GM18507 (cell line): ENCODE data around the gene MAPK8IP3.
"Not testable (repeated sequence)": the region's sequence is repeated elsewhere in the genome, so short reads cannot be mapped to it uniquely, and the experiment has no call there.

Experiments
- DNase-seq: peaks from one replicate; pipeline ENCODE4 v3.0.0; 2011; ENCODE audit warnings: low read depth; ENCODE audit not compliant: insufficient read length; ENCODE audit errors: extremely low spot score
- FAIRE-seq: peaks from 2 replicates; lab custom pipeline; 2011; peaks lifted over from hg19 to GRCh38; lab: Jason Lieb, UNC

Gene MAPK8IP3

DNA sequence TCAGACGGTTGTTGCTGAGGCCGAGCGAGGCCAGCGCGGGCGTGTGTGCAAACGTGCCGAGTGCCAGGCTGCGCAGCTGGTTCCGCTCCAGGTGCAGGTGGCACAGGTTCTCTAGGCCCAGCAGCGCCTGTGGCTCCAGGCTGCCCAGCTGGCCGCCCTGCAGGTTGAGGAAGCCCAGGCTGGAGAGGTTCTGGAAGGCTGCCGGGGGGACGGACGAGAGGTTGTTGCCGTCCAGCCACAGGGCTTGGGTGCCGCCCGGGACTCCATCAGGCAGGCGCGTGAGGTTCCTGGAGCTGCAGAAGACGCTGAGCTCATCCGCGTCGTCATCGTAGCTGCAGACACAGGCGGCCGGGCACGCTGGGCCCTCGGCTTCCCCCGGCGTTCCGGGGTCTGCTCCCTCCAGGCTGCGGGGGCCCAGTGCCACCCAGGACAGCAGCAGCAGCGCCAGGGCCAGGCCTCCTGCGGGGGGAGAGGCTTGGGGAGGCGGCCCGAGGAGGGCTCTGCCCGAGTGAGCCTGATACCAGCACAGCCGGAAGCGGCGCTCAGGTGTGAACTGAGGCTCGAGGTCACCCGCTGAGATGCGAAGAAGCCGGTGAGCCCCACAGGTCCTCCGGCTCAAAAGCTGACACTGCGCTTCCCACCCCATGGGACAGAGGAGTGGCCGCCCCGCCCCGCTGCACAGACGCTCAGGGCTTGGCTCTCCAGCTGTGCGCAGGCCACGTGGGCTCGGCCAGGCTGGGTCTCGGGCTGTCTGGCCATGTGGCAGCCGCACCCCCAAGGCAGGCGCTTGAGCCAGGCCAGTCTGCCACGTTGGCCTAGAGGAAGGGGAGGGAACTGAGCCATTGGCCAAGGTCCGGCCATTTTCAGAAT lies 86.2 kb downstream of the MAPK8IP3 start:
- DNase-seq (no peak), FAIRE-seq (no peak)

DNA sequence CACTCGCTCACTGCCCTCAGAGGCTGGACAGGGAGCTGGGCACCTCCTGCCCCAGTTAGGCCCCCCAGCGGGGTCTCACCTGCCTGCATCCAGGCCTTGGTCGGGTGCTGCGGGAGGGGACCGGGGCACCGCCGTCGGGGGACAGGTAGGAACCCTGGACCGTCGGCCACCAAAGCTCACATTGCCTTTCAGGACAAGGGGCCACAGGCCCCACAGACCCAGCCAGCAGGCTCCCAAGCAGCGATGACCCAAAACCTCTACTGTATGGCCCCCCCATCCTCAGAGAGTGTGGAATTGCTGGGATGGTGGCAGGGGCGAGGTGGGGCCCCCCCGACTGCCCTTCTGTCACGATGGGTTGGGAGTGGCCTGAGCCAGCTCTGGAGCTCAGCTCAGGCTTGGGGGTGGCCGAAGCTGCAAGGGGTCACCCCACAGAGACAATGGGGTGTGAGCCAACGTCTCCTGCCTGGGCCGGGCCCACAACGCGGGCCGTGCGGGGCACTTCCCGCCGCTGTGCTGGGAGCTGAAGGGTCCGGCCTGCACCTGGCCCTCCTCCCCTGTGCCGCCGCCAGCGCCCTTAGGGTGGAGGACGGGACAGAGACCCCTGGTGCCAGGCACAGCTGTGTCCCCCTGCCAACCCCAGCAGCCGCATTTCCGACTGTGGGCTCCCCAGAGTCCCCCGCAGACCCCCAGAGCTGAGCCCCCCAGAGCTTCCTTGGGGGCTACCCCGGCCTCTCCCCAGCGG lies 87.0 kb downstream of the MAPK8IP3 start:
- DNase-seq (no peak), FAIRE-seq (no peak)

DNA sequence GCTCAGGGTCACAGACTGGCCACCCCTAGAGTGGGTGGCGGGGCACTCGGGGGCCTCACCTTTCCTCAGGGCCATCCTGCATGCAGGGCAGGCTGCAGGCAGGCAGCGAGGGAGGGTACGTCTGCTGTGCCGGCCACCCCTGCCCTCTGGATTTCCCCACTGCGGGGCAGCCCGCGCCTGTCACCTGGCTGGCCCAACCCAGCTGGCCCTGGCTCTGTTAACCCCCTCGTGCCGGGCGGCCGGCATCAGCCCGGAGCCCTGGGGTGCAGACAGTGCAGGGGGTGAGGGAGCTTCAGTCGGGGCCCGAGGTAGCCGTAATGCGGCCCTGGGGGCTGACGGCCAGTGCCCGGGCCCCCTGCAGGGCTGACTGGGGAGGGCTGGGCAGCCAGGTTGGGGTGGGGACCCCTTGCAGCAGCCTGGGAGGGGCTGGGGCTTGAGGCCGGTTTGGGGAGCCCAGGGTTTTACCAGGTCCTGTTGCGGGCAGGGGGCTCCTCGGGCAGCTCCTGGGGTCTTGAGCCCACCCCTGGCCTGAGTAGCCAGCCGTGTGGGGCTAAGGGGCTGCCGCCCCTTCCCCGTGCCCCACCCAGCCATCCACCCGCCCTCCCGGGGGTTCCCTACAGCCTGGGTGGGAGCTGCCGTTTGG lies 87.7 kb downstream of the MAPK8IP3 start, which contains the start of gene IGFALS:
Gene IGFALS, minus strand, starts transcription at position 128 of the 643 bp plus-strand sequence. Its CDS starts 53 bp downstream, at position 75.
- DNase-seq (no peak), FAIRE-seq (no peak)

DNA sequence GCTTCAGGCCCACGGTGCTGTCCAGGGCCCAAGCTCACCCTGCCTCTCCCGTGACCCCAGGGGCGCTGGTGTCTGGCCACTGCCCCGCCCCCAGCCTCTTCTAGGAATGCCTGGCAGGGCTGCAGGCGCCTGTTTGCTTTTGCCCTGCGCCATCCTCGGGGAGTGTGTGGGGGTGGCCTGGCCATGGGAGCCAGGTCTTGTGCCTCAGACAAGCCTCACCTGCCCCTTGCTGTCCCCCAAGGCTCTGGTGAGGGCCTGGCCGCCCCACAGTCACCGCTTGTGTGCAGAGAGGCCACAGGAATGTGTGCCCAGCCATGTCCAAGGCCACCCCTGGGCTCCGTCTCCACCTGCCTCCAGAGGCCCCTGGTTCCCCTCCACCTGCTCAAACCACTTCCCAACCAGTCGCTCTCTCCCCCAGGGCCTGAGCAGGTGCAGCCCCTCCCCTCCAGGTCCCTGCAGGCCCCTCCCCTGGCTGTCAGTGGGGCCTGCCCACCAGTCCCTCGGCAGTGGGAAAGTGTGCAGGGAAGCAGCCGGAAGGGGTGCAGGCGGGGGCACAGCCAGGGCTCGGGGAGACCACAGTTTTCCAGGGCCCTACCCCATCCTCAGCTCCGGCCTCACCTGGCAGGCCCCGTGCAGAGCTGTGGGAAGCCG lies 88.4 kb downstream of the MAPK8IP3 start:
- no peak for FAIRE-seq

DNA sequence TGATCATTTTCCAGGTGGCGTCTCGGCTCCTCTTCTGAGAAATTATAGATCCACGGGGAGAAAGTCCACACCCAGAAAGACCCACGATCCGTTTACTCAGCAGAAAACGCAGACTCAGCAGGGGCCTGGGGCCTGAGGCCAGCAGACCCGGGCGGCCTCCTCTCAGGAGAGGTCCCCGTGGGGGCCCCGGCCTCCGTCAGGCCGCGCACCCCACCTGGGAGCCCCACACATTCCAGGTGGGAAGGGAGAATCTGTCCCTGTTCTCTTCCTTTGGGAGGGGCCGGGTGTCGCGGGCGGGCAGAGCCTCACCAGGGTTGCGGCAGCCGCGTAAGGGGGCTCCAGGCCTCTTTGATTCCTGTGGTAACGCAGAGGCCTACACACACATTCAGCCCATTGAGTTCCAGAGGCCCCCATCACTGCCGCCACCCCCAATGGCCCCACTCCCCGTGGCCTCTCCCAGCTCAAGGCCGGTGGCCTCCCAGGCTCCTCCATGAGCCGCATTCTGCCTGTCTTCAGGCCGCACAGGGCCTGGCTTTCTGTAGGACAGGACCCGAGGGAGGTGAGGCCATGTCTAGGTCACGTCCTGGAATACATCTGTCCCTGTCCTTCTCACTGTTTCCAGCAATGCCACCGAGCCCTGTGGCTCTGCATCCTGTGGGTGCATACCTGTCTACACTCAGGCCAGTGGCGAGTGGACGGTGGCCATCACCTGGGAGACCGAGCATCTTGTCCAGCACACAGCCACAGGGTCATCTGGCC lies 89.1 kb downstream of the MAPK8IP3 start:
- DNase-seq, result no peak
- no peak for FAIRE-seq

More for the DNA sequence above, 88.4 kb downstream of the MAPK8IP3 start:
- no peak for DNase-seq

DNA sequence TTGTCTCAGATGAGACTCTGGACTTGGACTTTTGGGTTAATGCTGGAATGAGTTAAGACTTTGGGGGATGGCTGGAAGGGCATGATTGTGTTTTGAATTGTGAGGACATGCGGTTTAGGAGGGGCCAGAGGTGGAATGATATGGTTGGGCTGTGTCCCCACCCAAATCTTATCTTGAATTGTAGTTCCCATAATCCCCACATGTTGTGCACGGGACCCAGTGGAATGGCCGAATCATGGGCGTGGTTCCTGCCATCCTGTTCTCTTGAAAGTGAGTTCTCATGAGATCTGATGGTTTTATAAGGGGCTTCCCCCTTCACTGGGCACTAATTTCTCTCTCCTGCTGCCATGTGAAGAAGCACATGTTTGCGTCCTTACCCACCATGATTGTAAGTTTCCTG lies 93.3 kb downstream of the MAPK8IP3 start:
- not testable (repeated sequence) for FAIRE-seq, DNase-seq

DNA sequence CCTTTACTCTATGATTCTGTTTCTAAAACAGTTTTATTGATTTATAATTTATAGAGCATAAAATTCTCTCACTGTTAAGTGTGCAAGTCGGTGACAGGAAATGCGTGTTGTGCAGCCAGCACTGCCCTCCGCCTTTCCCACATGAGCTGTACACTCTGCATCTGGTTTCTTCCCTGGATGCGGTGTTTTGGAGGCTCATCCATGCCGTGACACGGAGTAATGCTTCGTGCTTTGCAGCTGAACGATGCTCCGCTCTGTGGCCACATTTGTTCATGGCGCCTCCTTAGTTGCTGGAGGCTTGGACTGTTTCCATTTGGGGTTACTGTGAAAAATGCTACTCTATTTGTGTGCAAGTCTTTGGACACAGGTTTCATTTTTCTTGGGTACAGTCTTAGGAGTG lies 94.7 kb downstream of the MAPK8IP3 start:
- FAIRE-seq, result no peak
- no peak for DNase-seq

DNA sequence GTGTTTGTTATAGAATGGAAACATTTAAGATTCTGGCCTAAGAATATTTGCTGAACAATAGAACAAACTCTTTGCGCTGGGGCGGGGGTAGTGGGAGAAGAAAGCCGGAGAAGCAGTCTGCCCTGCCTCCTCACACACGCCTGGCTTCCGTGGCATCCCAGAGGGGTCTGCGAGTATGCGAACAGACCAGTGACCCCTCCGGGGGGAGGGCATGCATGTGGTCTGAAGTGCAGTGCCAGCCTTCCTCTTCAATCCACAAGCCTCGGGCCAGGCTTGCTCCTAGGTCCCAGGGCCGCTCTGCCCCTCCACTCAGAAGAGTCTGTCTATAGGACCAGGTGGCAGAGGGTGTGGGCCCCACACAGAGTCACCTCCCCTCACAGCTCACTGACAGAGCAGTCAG lies 101.6 kb downstream of the MAPK8IP3 start:
- no peak for DNase-seq
- FAIRE-seq, result no peak

DNA sequence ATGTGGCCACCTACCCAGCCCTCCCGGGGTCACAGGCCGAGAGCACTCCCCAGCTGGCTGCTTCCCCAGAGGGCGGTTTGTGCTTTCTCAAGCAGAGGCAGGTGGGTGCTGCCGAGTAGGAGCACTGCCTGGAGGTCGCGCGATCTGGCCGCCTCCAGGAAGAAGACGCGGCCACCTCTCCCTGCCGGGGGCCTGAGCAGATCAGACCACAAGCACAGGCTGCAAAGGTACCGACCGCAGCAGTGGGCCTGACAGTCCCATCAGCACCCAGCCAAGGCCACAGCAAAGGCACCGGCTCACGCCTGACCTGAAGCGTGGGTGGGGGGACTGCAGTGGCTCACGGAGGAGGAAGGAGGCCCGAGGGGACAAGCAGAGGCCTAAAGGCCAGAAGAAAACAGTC lies 102.7 kb downstream of the MAPK8IP3 start:
- no peak for FAIRE-seq
- no peak for DNase-seq

DNA sequence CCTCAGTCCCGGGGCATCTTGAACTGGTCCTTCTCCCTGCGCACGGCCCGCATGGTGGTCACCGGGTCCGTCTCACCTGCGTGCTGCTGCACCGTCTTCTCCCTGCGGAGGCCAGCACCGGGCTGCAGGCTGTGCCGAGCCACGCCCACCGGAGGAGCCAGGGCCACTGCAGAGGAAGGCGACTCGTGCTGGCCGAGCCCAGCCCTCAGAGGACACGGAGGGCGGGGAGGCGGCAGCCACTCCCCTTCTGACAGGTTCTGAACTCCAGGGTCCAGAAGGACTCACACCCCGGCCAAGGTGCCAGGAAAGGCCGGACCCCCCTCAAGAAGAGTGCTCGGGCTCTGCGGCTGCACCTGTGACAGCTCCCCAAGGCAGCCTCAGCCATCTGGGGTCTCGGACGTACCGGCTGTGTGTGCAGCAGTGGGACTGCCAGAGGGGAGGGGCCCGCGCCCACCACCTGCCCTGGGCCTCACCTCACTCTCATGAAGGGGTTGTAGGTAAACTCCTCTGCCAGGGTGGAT lies 103.3 kb downstream of the MAPK8IP3 start:
- FAIRE-seq, result no peak
- no peak for DNase-seq

DNA sequence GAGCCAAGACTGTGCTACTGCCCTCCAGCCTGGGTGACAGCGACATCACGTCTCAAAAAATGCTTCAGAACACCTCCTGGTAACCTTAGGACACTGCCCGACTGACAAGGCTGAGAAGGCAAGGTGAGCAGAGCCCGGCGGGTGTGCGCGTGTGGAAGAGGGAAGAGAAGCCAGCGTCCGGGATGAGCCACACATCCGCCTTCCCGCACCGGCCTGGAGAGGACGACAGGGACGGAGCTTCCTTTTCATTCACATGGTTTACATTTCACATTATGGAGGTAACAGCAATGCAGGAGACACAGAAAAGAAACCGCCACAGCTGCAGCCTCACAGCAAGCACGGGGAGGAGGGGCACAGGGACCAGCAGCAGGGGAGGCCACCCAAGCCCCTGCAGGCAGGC lies 104.1 kb downstream of the MAPK8IP3 start:
- DNase-seq (no peak), FAIRE-seq (no peak)

DNA sequence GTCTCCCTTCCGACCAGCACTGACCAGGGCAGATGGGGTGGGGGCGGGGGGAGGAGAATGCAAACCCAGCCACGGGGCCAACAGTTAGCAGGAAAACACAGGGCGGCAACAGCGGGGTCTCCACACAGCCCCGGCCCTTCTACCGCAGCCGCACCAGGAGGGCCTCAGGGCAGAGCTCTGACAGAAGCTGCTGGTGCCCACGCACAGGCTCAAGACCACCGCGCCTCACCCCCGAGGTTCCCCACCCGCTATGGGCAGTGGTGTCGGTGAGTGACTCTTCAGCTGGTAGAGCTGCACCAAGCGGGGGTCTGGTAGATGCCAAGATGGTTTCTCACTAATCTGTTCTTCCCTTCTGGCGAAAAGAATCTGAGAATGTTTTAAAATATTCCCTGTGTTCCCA lies 104.5 kb downstream of the MAPK8IP3 start:
- no peak for DNase-seq
- no peak for FAIRE-seq

DNA sequence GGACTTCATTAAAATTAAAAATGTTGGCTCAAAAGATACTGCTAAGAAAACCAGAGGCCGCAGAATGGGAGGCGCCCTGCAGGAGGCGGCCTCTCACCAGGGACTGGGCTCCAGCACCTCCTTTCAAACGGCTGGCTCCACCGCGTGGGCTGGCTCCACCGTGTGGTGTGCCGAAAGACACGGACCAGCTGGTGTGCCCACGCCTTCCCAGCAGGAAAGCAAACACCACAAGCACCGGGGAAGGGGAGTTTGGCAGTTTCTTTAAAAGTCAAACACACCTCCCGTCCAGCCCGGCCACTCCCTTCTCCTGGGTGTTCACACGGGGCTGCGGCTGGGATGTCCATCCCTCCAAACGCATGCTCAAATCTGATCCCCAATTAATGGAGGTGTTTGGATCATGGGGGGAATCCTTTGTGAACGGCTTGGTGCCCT lies 106.8 kb downstream of the MAPK8IP3 start:
- no peak for FAIRE-seq
- no peak for DNase-seq

DNA sequence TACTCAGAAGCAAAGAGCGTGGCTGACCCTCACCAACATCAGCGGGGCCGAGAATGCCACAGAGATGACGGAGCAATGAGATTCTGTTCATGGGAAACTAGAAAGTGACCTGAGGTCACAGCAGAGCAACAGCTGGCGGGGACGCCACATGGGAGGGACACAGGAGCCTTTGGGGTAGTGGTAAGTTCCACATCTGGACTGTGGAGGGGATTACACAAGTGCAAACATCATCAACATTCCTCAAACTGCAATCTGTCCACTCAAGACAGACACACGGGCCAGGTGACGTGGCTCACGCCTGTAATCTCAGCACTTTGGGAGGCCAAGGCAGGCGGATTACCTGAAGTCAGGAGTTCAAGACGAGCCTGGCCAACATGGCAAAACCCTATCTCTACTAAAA lies 109.5 kb downstream of the MAPK8IP3 start:
- no peak for FAIRE-seq

DNA sequence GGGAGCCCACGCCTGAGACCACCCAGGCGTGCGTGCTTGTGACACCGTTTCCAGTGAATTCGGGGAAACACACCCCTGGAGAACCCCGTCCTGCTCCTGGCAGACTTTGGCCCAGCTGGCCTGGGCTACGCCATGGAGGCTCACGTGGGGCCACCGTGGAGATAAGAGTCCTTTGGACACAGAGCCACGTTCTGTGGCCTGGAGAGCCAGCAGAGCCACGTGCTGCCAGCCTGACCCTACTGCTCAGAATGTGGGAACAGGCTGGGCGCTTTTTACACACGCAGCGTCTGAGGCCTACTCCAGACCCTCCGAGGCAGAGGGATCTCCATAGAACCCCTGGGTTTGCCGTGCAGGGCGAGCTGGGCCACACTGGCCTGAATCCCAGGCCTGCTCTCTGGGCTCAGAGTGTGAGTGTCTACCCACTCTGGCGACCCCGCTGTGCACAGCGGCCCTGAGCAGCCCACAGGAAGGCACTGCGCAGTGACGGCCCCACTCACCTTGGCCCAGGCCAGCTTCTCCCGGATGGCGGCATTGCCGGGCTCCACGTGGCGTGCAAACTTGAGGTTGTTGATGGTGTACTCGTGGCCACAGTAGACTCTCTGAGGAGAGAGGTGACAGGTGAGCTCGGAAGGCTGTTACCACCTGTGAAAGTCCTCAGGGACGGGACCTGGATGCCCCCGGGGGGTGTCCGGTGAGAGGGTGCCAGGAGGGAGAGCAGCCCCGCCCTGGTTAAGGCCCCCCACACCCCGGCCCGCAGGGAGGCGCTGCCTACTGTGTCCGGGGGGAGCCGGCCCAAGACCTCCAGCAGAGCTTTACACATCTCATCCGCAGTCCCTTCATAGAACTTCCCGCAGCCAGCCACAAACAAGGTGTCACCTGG lies 110.6 kb downstream of the MAPK8IP3 start:
- no peak for FAIRE-seq
- no peak for DNase-seq

More for the DNA sequence above, 109.5 kb downstream of the MAPK8IP3 start:
- DNase-seq, result no peak

DNA sequence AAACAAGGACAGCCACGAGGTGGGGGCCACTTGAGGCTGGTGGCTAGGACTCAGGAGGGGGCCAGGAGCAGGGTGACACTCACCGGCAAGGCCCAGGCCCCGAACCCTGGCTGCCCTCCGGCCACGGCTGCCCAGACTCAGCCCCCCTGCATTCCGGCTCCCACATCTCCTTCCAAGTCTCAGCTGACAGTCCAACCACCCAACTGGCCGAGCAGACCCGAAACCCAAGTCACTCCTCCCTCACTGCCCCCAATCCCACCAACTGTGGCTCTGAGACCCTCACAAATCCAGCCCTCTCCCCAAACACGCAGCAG lies 111.2 kb downstream of the MAPK8IP3 start:
- DNase-seq, result no peak
- no peak for FAIRE-seq

DNA sequence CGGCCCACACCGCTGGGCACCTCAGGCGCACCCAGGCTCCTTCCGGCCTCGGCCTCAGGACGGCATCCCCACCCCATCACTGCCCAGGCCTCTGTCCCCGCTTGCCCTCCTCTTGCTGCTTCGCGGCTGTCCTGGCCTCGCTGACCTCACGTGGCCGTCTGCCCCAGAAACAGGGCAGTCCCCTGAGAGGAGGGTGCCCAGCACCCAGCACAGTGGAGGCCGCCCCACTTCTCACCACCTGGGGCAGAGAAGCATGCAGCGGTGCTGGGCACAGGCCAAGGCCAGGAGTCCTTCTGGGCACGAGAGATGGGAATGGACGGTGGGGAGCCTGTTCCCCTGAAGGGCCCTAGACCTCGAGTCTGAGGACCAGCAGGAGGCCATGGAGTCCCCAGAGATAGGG lies 111.7 kb downstream of the MAPK8IP3 start:
- DNase-seq, result no peak
- FAIRE-seq, result no peak
